K562 (cell line): Measurements from ENCODE around the gene CFP. TPM values are rescaled to one million over a fixed set of nuclear protein-coding genes. Genes with fewer than 3 reads are reported as not detected.

Source experiments
- CBX8 ChIP-seq: fragments of 200-600 bp; sonication (generic); IDR thresholded peaks from 2 replicates; pipeline ENCODE4 v1.6.1; 2012; ENCODE audit warnings: borderline replicate concordance, mixed run types, low read depth, mild to moderate bottlenecking, moderate library complexity, mixed read lengths, low read length, control low read depth, inconsistent platforms; ENCODE audit not compliant: poor library complexity, severe bottlenecking; ENCODE audit errors: extremely low read depth
- DPF2 ChIP-seq: fragments of 450-650 bp; IDR thresholded peaks from 2 replicates; pipeline ENCODE4 v1.6.1; 2016
- ESRRB ChIP-seq: fragments of 250-450 bp; sonication (Bioruptor Pico); IDR thresholded peaks from 2 replicates; pipeline ENCODE4 v1.5.0; 2020; ENCODE audit warnings: mild to moderate bottlenecking, moderate library complexity, borderline replicate concordance
- ETV6 ChIP-seq, 3 experiments: fragments of 150-350 bp in 1 of 3; sonication (generic) in 1 of 3; formaldehyde crosslinking in 1 of 3; IDR thresholded peaks; 2 replicates each; pipeline versions ENCODE4 v1.6.1 to v1.8.0; 2014 to 2022; ENCODE audit warnings: borderline replicate concordance in 2 of 3, low read depth in 2 of 3, antibody characterized with exemption in 1 of 3, low read length in 1 of 3, mild to moderate bottlenecking in 1 of 3, missing genetic modification reagents in 1 of 3
- ILK ChIP-seq: fragments of 450-650 bp; IDR thresholded peaks from 2 replicates; pipeline ENCODE4 v1.6.1; 2016; ENCODE audit warnings: missing genetic modification characterization, low read depth, mild to moderate bottlenecking, missing compliant biosample characterization, moderate library complexity, borderline replicate concordance
- MAFK ChIP-seq: IDR thresholded peaks from 2 replicates; pipeline ENCODE4 v1.6.1; 2011; ENCODE audit warnings: low read length, improper control_type of control experiment
- PRPF4 ChIP-seq: fragments of 200-400 bp; formaldehyde crosslinking; IDR thresholded peaks from one replicate; pipeline ENCODE4 v1.6.1; 2017; ENCODE audit warnings: low read length, low read depth, mild to moderate bottlenecking; ENCODE audit not compliant: insufficient read depth, poor library complexity, severe bottlenecking
- RBM39 ChIP-seq: fragments of 200-400 bp; formaldehyde crosslinking; optimal IDR thresholded peaks from 2 replicates; pipeline ENCODE3; 2018; ENCODE audit warnings: low read depth, low read length
- RHOXF2B ChIP-seq: fragments of 250-450 bp; sonication (Bioruptor Pico); conservative IDR thresholded peaks from 2 replicates; pipeline ENCODE4 v1.5.1; 2021
- SMARCE1 ChIP-seq: fragments of 450-650 bp; IDR thresholded peaks from 2 replicates; pipeline ENCODE4 v1.7.1; 2016; ENCODE audit warnings: mild to moderate bottlenecking
- SP2 ChIP-seq: IDR thresholded peaks from 2 replicates; pipeline ENCODE4 v1.6.1; 2011; ENCODE audit warnings: mild to moderate bottlenecking, low read depth, low read length, moderate library complexity; ENCODE audit not compliant: poor library complexity, severe bottlenecking; ENCODE audit errors: extremely low read depth
- STAT5A ChIP-seq: IDR thresholded peaks from 2 replicates; pipeline ENCODE4 v1.6.1; 2012; ENCODE audit warnings: low read length, inconsistent platforms, borderline replicate concordance
- ZBTB2 ChIP-seq: fragments of 450-650 bp; IDR thresholded peaks from 2 replicates; pipeline ENCODE4 v1.6.1; 2016; ENCODE audit warnings: antibody characterized with exemption
- ZFP1 ChIP-seq: fragments of 450-650 bp; formaldehyde crosslinking; IDR thresholded peaks from 2 replicates; pipeline ENCODE4 v1.4.0; 2020; ENCODE audit warnings: mild to moderate bottlenecking, mixed read lengths
- ZNF324 ChIP-seq: fragments of 250-450 bp; sonication (Bioruptor Pico); IDR thresholded peaks from 2 replicates; pipeline ENCODE4 v1.4.0; 2020; ENCODE audit warnings: mild to moderate bottlenecking
- polyA plus RNA-seq, 8 experiments: library from polyadenylated mRNA; depleted of rRNA in 4 of 8; stranded (reverse) in 5 of 8; unstranded in 3 of 8; fragments of >200 nt; fragmentation: Nextera tagmentation in 2 of 8; fragmentation: Illumina TruSeq in 1 of 8; extraction: Ambion mirVana in 2 of 8; extraction: Trizol in 1 of 8; gene quantifications; 2 replicates each; pipeline versions ENCODE4 v1.2.1 to v1.2.3, GENCODE V29; 2011 to 2014; ENCODE audit warnings: inconsistent platforms in 1 of 8, missing spikeins in 1 of 8
- total RNA-seq, 7 experiments: library from RNA; depleted of rRNA in 6 of 7; stranded (reverse); fragments of >200 nt in 6 of 7; fragmentation: Illumina TruSeq in 2 of 7; extraction: Trizol in 2 of 7; gene quantifications; 2 replicates each; pipeline versions ENCODE4 v1.2.1 to v1.2.3, GENCODE V29; 2011 to 2021; ENCODE audit warnings: low replicate concordance in 1 of 7
- TF ChIP-seq, protein P1 (sequence below): sonication (generic); formaldehyde crosslinking; IDR thresholded peaks from 2 replicates; pipeline ENCODE4 v1.8.1; 2023; ENCODE audit warnings: mild to moderate bottlenecking, missing genetic modification reagents

Gene CFP
- total and polyA plus RNA-seq, 9 of the 15 experiments (the other 6 are each of a cell fraction or from before 2014, with no cell fraction given): 0.18 to 2.0 (median 0.55) TPM

GRCh38 chrX:47664737-47665136 is 35.0 kb upstream of the CFP start (continued):
- TF ChIP-seq PRPF4 (no peak), ZNF324 (CRISPR knock-in tag) (no peak), ILK (tag) (no peak), SMARCE1 (no peak), STAT5A (no peak), DPF2 (peak; percentile 61; the same call in 1 of the 2 replicates), CBX8 (no peak), ZFP1 (CRISPR knock-in tag) (no peak), ETV6 (IDR thresholded peaks at IDR 0.05; ENCODE audit: borderline replicate concordance in 1 of 2, low read depth in 2 of 2, low read length in 1 of 2) (no peak), ETV6 (CRISPR knock-in tag; IDR thresholded peaks at IDR 0.05; ENCODE audit: borderline replicate concordance) (no peak), ESRRB (CRISPR knock-in tag) (no peak), RHOXF2B (CRISPR knock-in tag) (no peak), ZBTB2 (no peak), RBM39 (no peak), MAFK (peak; percentile 26; the same call in 1 of the 2 replicates), SP2 (no peak)
- TF ChIP-seq, protein P1, sequence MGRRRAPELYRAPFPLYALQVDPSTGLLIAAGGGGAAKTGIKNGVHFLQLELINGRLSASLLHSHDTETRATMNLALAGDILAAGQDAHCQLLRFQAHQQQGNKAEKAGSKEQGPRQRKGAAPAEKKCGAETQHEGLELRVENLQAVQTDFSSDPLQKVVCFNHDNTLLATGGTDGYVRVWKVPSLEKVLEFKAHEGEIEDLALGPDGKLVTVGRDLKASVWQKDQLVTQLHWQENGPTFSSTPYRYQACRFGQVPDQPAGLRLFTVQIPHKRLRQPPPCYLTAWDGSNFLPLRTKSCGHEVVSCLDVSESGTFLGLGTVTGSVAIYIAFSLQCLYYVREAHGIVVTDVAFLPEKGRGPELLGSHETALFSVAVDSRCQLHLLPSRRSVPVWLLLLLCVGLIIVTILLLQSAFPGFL (CRISPR knock-in tag): no peak
